Neural cell (in vitro differentiated cells): ENCODE measurements around the gene SSBP4.
A peak's percentile ranks its signal among the peaks of the same experiment; 100 is the strongest.

ENCODE experiments used
- CTCF ChIP-seq: fragments of 450-650 bp; IDR thresholded peaks from 2 replicates; pipeline ENCODE4 v1.5.1; 2014; ENCODE audit warnings: antibody characterized with exemption, mild to moderate bottlenecking, moderate library complexity; ENCODE audit not compliant: poor library complexity, severe bottlenecking
- EZH2 ChIP-seq: fragments of 200-600, 300-800 bp; shearing (Covaris generic), sonication (generic); IDR thresholded peaks from 2 replicates; pipeline ENCODE4 v1.6.1; 2014; ENCODE audit warnings: antibody characterized with exemption, low read length, borderline replicate concordance, mild to moderate bottlenecking; ENCODE audit not compliant: insufficient read depth, poor library complexity, severe bottlenecking
- POLR2AphosphoS5 ChIP-seq: IDR thresholded peaks from 2 replicates; pipeline ENCODE4 v1.6.1; 2012
- SMC3 ChIP-seq: fragments of 450-650 bp; conservative IDR thresholded peaks from 2 replicates; pipeline ENCODE4 v1.6.1; 2014; ENCODE audit warnings: antibody characterized with exemption, mild to moderate bottlenecking, moderate library complexity; ENCODE audit not compliant: poor library complexity
- TAF1 ChIP-seq: IDR thresholded peaks from 2 replicates; pipeline ENCODE4 v1.6.1; 2012; ENCODE audit warnings: low read depth

- TF ChIP-seq POLR2AphosphoS5: peak; percentile 22
- TF ChIP-seq TAF1: no peak
- no peak for TF ChIP-seq CTCF
- TF ChIP-seq EZH2: no peak
- no peak for TF ChIP-seq SMC3
Observed at GRCh38 chr19:18416778-18417249, 2.4 kb upstream of the SSBP4 start.
